Heart left ventricle (tissue), 16 donors: ENCODE measurements around the gene RNASET2. TPM values are rescaled to one million over a fixed set of nuclear protein-coding genes. Genes with fewer than 3 reads are reported as not detected.

Experiments
- ATAC-seq, 4 donors: fragments of 200-7000 bp; cut with Tn5 transposase; one replicate each; pipeline ENCODE4 v1.9.1; 2020 to 2022; ENCODE audit warnings: moderate library complexity in 4 of 4, mild to moderate bottlenecking in 3 of 4, moderate number of reproducible peaks in 1 of 4
- DNase-seq, 5 donors: peaks; one replicate each; pipeline ENCODE4 v3.0.0-alpha.2; 2020
- H3K27ac ChIP-seq, 12 donors: fragments of 200-600 bp; sonication (generic) in 4 of 12; one replicate each; pipeline versions ENCODE4 v1.5.0 to v1.8.0; 2016 to 2022; ENCODE audit warnings: mild to moderate bottlenecking in 2 of 12
- H3K27me3 ChIP-seq, 9 donors: fragments of 200-600 bp; sonication (generic) in 2 of 9; one replicate each; pipeline versions ENCODE4 v1.5.1 to v1.8.0; 2016 to 2022; ENCODE audit warnings: mild to moderate bottlenecking in 3 of 9
- H3K36me3 ChIP-seq, 9 donors: fragments of 200-600 bp; sonication (generic) in 2 of 9; one replicate each; pipeline versions ENCODE4 v1.5.0 to v1.8.0; 2018 to 2022; ENCODE audit warnings: mild to moderate bottlenecking in 2 of 9
- H3K4me1 ChIP-seq, 12 donors: fragments of 200-600 bp; sonication (generic) in 4 of 12; one replicate each; pipeline versions ENCODE4 v1.5.0 to v1.8.0; 2016 to 2022; ENCODE audit warnings: mild to moderate bottlenecking in 3 of 12
- H3K4me3 ChIP-seq, 12 donors: fragments of 200-600 bp; sonication (generic) in 4 of 12; one replicate each; pipeline versions ENCODE4 v1.5.0 to v1.8.0; 2017 to 2022; ENCODE audit warnings: mild to moderate bottlenecking in 9 of 12, moderate library complexity in 4 of 12
- H3K9me3 ChIP-seq, 12 donors: fragments of 200-600 bp; sonication (generic) in 4 of 12; one replicate each; pipeline versions ENCODE4 v1.5.0 to v1.8.0; 2016 to 2022; ENCODE audit warnings: mild to moderate bottlenecking in 1 of 12
- CTCF ChIP-seq, 12 donors: fragments of 200-600 bp; sonication (generic) in 4 of 12; IDR thresholded peaks; one replicate each; pipeline versions ENCODE4 v1.5.0 to v1.8.0; 2018 to 2022; ENCODE audit warnings: antibody characterized with exemption in 12 of 12, mild to moderate bottlenecking in 5 of 12
- POLR2A ChIP-seq, 2 donors: fragments of 450-650 bp; IDR thresholded peaks; one replicate each; pipeline ENCODE4 v1.6.1; 2017; ENCODE audit warnings: antibody characterized with exemption in 2 of 2, mild to moderate bottlenecking in 2 of 2, moderate library complexity in 2 of 2
- WGBS, 4 donors: extraction: QIAGEN DNeasy Blood & Tissue Kit in 2 of 4; methylation state at CpG; one replicate each; pipeline versions ENCODE4 v1.1.5 to v1.1.7; 2013 to 2018; 5-methylcytosine and 5-hydroxymethylcytosine counted together
- intact Hi-C, 10 donors: fragments of 100-400 bp; cut with DNase I; formaldehyde crosslinking; loops; one replicate each; pipeline versions ENCODE4 v1.11.1 to v1.14.2; 2022
- polyA plus RNA-seq, 2 donors: library from polyadenylated mRNA; stranded (reverse); fragments of 200-250 nt; gene quantifications; one replicate each; pipeline ENCODE4 v1.2.3, GENCODE V29; 2013
- total RNA-seq, 9 donors: library from RNA; depleted of rRNA in 2 of 9; stranded (reverse); fragments of >200 nt in 2 of 9; fragmentation: NEBNext Ultra II Directional in 3 of 9; extraction: Animal tissue kit (Norgen Biotek cat#: 25700) in 3 of 9; gene quantifications; one replicate each; pipeline versions ENCODE4 v1.1.0 to v1.2.4, GENCODE V29; 2016 to 2023
- donor health status: ischemic (EF 13 %, LVEDD 7.1; RV severe dilation, severe dysfunction).
- donor health status: healthy with polysubstance abuse.
- donor health status: DM: no; HTN: yes; CAD: no.
- donor health status: DM: no; HTN: no; CAD: no.
- donor health status: ischemic (EF 25% LVEDD 6.9; RV normal size, moderate dysfunction).
- donor health status: ischemic (EF 25% LVEDD 5.7; RV mildly dilated, moderate dysfunction).
- donor health status: healthy.
- donor health status: DM: yes; HTN: yes; CAD: no.
- donor health status: ischemic (EF 35%, LVEDD 5.7; RV mildly dilated, moderate dysfunction).
- donor health status: nonischemic (EF 11% LVEDD 7.7; RV severe dilation, severe dysfunction).
- donor health status: DM: yes; HTN: yes; CAD: no.
- donor health status: PGD.
- donor health status: ischemic (EF 29% LVEDD 5.4; RV normal size, mild dysfunction).
- donor health status: nonischemic (EF 23%, LVEDD 6.1; RV moderate dilation, normal function).

The RNASET2 gene
- total and polyA plus RNA-seq, 11 donors, result 5.7 to 76.0 (median 13.5) TPM

GRCh38 chr6:166940643-166941068 lies 15.7 kb downstream of the RNASET2 start:
- no peak for ATAC-seq
- Histone ChIP-seq H3K27ac (no peak overlapping the region), H3K36me3 (peaks cover 0 to 71% (median 24%) of the 10 kb centered on the region in 9 donors), H3K4me3 (no peak overlapping the region), H3K27me3 (no peaks in the 10 kb centered on the region), H3K4me1 (peaks cover 0 to 5% (median 0%) of the 10 kb centered on the region in 12 donors), H3K9me3 (no peaks in the 10 kb centered on the region)
- WGBS, 4 donors, result 72 to 88% (median 85%) methylated on average over 7 of the region's 7 CpGs
- no peak for DNase-seq
- TF ChIP-seq CTCF (IDR thresholded peaks at IDR 0.05) (no peak), POLR2A (IDR thresholded peaks at IDR 0.05) (no peak)
- intact Hi-C loops, result no loop called here

- Histone ChIP-seq H3K27me3 (no peaks in the 10 kb centered on the region), H3K27ac (no peak overlapping the region), H3K4me3 (no peak overlapping the region), H3K36me3 (peaks cover 0 to 78% (median 24%) of the 10 kb centered on the region in 9 donors), H3K4me1 (peaks cover 0 to 5% (median 0%) of the 10 kb centered on the region in 12 donors), H3K9me3 (no peaks in the 10 kb centered on the region)
- intact Hi-C loops, result no loop called here
- DNase-seq (no peak), ATAC-seq (no peak)
- WGBS, 4 donors, result 79 to 84% (median 83%) methylated on average over 7 of the region's 7 CpGs
- no peak for TF ChIP-seq CTCF (IDR thresholded peaks at IDR 0.05)
- no peak for TF ChIP-seq POLR2A (IDR thresholded peaks at IDR 0.05)
Observed at GRCh38 chr6:166939894-166940293, 16.5 kb downstream of the RNASET2 start.

- no peak for ATAC-seq
- no peak overlapping the region for H3K27ac ChIP-seq
- TF ChIP-seq POLR2A (IDR thresholded peaks at IDR 0.05) (no peak), CTCF (IDR thresholded peaks at IDR 0.05) (no peak)
- DNase-seq, result no peak
- intact Hi-C loops, result no loop called here
- WGBS, 4 donors, result 80 to 89% (median 85%) methylated on average over 4 of the region's 4 CpGs
- H3K9me3 ChIP-seq, result no peaks in the 10 kb centered on the region
- H3K36me3 ChIP-seq, result peaks cover 0 to 84% (median 24%) of the 10 kb centered on the region in 9 donors
- no peaks in the 10 kb centered on the region for H3K27me3 ChIP-seq
- no peak overlapping the region for H3K4me3 ChIP-seq
- peaks cover 0 to 5% (median 0%) of the 10 kb centered on the region in 12 donors for H3K4me1 ChIP-seq
Observed at GRCh38 chr6:166939345-166939744, 17.0 kb downstream of the RNASET2 start.

GRCh38 chr6:166938704-166939103 lies 17.6 kb downstream of the RNASET2 start:
- WGBS, 4 donors, result 95 to 98% (median 96%) methylated on average over 7 to 8 of the region's 8 CpGs
- H3K4me1 ChIP-seq, result peaks cover 0 to 5% (median 0%) of the 10 kb centered on the region in 12 donors
- no peak for DNase-seq
- no peaks in the 10 kb centered on the region for H3K27me3 ChIP-seq
- H3K4me3 ChIP-seq, result no peak overlapping the region
- H3K9me3 ChIP-seq, result no peaks in the 10 kb centered on the region
- TF ChIP-seq POLR2A (IDR thresholded peaks at IDR 0.05) (no peak), CTCF (IDR thresholded peaks at IDR 0.05) (no peak)
- intact Hi-C loops, result no loop called here
- H3K27ac ChIP-seq, result no peak overlapping the region
- no peak for ATAC-seq
- H3K36me3 ChIP-seq, result peaks cover 0 to 85% (median 25%) of the 10 kb centered on the region in 9 donors
